AG09319 (cell line): ENCODE results near the gene KNDC1.

Source experiments
- DNase-seq: peaks from one replicate; pipeline ENCODE4 v3.0.0-alpha.2; 2010; ENCODE audit warnings: low read depth; ENCODE audit errors: extremely low read depth
- TF ChIP-seq, protein P1 (sequence below): IDR thresholded peaks from 2 replicates; pipeline ENCODE4 v1.5.1; 2011; ENCODE audit warnings: low read depth, mild to moderate bottlenecking, inconsistent platforms, low read length, moderate library complexity

KNDC1 gene

DNA sequence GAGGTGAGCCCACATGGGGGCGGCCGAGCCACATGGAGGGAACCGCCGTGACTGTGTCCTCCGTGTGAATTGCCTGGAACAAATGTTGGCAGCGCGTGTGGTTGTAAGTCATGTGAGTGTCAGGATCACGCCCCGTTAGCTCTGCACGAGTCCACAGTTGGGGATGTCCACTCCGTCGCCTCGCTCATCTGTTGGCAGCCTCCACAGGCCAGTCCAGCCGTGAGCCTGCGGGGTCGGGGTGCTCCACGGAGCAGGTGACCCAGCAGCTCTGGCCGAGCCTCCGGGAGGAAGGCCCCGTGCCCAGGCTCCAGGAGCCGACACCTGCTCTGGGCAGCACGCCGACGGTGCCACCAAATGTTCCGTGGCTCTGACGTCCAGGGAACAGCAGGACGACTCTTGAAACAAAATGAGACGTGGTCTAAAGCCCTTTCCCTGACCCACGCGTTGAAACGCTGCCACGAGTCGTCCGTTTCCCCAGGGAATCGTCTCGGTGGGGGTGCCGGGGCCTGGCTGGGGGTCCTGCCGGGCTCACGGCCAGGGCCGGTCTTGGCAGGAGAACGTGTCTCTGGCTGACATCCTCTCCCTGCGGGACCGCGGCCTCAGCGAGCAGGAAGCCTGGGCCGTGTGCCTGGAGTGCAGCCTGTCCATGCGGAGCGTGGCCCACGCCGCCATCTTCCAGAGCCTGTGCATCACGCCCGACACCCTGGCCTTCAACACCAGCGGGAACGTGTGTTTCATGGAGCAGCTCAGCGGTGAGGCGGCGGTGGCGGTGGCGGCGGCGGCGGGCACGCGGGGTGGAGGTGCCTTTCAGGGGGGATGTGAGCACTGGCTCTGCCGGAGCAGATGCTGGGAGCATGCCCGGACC lies 7.0 kb downstream of the KNDC1 start:
- DNase-seq: no peak
- TF ChIP-seq, protein P1, sequence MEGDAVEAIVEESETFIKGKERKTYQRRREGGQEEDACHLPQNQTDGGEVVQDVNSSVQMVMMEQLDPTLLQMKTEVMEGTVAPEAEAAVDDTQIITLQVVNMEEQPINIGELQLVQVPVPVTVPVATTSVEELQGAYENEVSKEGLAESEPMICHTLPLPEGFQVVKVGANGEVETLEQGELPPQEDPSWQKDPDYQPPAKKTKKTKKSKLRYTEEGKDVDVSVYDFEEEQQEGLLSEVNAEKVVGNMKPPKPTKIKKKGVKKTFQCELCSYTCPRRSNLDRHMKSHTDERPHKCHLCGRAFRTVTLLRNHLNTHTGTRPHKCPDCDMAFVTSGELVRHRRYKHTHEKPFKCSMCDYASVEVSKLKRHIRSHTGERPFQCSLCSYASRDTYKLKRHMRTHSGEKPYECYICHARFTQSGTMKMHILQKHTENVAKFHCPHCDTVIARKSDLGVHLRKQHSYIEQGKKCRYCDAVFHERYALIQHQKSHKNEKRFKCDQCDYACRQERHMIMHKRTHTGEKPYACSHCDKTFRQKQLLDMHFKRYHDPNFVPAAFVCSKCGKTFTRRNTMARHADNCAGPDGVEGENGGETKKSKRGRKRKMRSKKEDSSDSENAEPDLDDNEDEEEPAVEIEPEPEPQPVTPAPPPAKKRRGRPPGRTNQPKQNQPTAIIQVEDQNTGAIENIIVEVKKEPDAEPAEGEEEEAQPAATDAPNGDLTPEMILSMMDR: no peak

DNA sequence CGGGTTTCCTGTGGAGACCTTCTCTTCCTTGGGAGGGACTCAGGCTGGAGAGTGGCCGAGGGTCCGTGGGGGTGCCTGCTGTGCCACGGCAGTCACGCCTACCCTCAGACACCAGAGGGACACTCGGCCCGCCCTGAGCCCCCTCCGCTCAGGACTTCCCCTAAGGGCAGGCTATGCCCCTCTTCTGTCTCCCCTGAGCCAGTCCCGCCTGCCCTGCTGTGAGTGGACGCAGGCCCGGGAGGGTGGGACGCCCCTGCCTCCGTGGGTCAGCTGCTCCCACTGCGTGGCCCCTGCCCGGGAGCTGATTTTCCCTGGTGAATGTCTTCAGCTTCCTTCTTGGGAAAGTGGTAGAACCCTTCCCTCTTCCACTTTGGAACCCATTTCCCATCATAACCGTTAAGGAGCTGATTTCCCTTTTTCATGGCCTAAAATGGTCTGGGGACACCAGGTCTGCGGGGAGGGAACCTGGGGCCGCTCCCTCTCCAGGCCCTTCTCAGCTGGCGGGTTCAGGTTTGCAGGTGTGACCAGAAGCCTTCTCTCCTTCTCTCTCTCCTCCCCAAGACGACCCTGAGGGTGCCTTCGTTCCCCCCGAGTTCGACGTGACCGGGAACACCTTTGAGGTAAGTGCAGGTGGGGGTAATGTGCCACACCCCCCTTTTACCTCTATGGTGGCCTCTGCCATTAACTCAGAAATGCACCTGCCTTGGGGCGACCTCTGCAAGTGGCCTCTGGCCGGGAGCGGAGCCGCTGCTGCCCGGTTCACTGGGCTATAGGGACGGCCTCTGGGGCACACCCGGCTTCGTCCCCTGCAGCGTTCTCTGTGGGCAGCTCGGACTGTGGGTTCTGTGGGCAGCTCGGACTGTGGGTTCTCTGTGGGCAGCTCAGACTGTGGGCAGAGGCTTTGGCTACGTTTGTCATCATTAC lies 7.9 kb downstream of the KNDC1 start:
- DNase-seq: no peak
- TF ChIP-seq, protein P1: no peak

DNA sequence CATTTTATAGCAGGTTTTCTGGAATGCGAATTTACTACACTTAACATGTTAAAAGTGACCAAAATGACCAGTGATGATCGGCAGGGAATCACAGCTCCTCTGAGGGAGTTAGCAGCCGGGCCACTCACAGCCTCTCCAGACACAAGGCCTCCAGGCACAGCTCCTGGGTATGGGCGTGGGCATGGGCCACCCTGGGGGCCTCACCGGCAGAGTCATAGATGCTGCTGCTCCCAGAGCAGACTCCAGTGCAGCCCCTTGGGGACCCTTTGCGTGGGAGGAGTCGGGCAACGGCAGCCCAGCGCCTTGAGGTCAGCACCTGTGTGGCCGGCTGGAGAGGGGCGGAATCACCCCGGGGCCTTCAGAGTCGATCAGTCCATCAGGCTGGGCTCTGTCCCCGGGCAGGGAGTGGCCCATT lies 8.6 kb downstream of the KNDC1 start:
- TF ChIP-seq, protein P1: no peak
- DNase-seq: no peak

DNA sequence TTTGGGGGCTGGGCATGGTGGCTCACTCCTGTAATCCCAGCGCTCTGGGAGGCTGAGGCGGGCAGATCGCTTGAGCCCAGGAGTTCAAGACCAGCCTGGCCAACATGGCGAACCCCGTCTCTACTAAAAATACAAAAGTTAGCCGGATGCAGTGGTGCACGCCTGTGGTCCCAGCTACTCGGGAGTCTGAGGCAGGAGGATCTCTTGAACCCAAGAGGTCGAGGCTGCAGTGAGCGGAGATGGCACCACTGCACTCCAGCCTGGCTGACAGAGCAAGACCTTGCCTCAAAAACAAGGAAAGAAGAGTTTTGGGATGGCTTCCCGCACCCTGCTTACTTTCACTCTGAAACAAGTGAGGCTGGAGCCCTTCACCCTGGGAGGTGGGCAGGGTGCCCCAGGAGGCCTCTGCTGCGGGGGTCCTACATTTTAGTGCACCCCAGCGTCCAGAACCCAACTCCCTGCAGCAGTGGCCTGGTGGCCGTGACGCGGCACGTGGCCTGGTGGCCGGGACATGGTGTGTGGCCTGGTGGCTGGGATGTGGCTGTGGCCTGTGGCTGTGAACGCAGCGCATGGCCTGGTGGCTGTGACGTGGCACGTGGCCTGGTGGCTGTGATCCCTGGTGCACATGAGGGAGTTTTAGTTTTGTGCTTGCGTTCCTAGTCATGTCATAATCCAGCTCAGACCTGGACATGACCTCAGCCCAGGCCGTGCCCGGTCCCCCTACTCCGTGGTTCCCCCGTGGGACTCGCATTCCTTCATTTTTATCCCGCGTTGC lies 9.3 kb downstream of the KNDC1 start:
- no peak for DNase-seq
- TF ChIP-seq, protein P1: no peak

DNA sequence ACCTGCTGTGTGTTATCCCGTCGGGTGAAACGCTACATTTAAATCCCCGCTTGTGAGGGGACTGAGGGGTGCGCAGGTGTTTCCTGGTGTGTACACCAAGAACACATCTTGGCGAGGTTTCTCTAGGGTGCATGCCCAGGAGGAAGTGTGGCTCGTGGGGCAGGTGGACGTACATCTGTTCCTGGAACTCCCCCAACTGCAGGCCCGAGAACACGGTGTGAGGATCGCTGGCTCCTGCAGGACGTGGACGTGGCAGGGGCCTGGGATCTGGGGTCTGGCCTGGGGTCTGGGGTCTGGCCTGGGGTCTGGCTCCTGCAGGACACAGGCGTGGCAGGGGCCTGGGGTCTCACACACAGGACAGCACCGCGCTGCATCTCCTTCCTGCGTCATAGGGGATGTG lies 10.1 kb downstream of the KNDC1 start:
- TF ChIP-seq, protein P1: no peak
- DNase-seq: no peak

DNA sequence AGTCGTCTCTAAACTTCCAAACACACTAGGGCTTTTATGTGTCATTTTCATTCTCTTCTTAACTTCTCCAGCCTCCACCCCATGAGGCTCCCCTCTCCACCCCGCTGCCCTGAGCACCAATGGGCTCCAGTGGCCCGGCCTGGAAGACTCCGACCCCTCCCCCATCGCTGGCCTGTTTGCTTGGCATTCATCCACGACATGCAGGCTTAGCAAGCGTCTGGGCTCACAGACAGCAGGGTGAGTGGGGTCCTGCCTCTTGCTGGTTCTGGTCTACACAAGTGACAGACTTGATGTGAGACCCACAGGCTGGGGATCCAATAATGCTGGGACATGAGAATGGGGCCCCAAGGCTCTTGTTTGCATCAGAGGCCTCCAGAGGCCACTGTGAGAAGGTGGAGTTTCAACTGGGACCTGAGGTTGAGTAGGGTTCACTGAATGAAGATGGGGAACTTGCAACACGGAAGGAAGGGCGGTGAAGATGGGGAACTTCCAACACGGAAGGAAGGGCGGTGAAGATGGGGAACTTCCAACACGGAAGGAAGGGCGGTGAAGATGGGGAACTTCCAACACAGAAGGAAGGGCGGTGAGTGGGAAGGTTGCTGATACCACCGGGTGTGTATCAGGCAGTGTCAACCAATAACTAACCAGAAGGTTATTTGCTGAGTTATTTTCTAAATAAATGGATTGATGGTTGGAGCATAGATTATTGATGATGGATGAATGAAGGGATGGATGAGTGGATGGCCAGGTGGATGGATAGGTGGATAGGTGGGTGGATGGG lies 14.0 kb downstream of the KNDC1 start:
- no peak for DNase-seq
- TF ChIP-seq, protein P1: no peak
